HFFc6 (cell line): ENCODE data around the gene RER1. TPM values are rescaled to one million over a fixed set of nuclear protein-coding genes. Genes with fewer than 3 reads are reported as not detected.
"Not testable (repeated sequence)": the region's sequence is repeated elsewhere in the genome, so short reads cannot be mapped to it uniquely, and the experiment has no call there.

Source experiments
- DNase-seq: peaks from one replicate; pipeline ENCODE4 v3.0.0-alpha.2; 2018
- H3K27ac Mint-ChIP-seq: 2 replicates; pipeline ENCODE4 v1.8.0; 2020; ENCODE audit warnings: mild to moderate bottlenecking, mixed read lengths
- H3K27me3 Mint-ChIP-seq: 2 replicates; pipeline ENCODE4 v1.8.0; 2021; ENCODE audit warnings: mild to moderate bottlenecking, moderate library complexity, mixed read lengths; ENCODE audit not compliant: insufficient read depth
- H3K36me3 Mint-ChIP-seq: 2 replicates; pipeline ENCODE4 v1.8.0; 2021; ENCODE audit warnings: low read depth, mixed read lengths
- H3K4me1 Mint-ChIP-seq: 2 replicates; pipeline ENCODE4 v1.8.0; 2020; ENCODE audit warnings: low read depth, mixed read lengths
- H3K4me3 Mint-ChIP-seq: 2 replicates; pipeline ENCODE4 v1.8.0; 2020; ENCODE audit warnings: mild to moderate bottlenecking, moderate library complexity, mixed read lengths
- H3K9me3 Mint-ChIP-seq: 2 replicates; pipeline ENCODE4 v1.8.0; 2020; ENCODE audit warnings: mild to moderate bottlenecking, mixed read lengths
- total RNA-seq, 6 experiments: library from RNA; stranded (reverse); fragmentation: NEBNext Ultra II Directional; extraction: Animal tissue kit (Norgen Biotek cat#: 25700); gene quantifications; 2 replicates in 1 of 6; 3 replicates in 5 of 6; pipeline ENCODE4 v1.2.3, GENCODE V29; 2021
- TF ChIP-seq, protein P1 (sequence below): fragments of 200-600 bp; sonication (generic); IDR thresholded peaks from 2 replicates; pipeline ENCODE4 v1.5.0; 2021; ENCODE audit warnings: antibody characterized with exemption, mild to moderate bottlenecking

The RER1 gene
- total RNA-seq, 6 experiments from 2014 or later: 254 to 303 (median 283) TPM

GRCh38 chr1:2437617-2438016 is 46.0 kb downstream of the RER1 start:
- H3K27me3 Mint-ChIP-seq: peaks cover 26% of the 10 kb centered on the region
- no peaks in the 10 kb centered on the region for H3K36me3 Mint-ChIP-seq
- DNase-seq: no peak
- H3K4me1 Mint-ChIP-seq: no peaks in the 10 kb centered on the region
- H3K27ac Mint-ChIP-seq: no peak overlapping the region
- TF ChIP-seq, protein P1, sequence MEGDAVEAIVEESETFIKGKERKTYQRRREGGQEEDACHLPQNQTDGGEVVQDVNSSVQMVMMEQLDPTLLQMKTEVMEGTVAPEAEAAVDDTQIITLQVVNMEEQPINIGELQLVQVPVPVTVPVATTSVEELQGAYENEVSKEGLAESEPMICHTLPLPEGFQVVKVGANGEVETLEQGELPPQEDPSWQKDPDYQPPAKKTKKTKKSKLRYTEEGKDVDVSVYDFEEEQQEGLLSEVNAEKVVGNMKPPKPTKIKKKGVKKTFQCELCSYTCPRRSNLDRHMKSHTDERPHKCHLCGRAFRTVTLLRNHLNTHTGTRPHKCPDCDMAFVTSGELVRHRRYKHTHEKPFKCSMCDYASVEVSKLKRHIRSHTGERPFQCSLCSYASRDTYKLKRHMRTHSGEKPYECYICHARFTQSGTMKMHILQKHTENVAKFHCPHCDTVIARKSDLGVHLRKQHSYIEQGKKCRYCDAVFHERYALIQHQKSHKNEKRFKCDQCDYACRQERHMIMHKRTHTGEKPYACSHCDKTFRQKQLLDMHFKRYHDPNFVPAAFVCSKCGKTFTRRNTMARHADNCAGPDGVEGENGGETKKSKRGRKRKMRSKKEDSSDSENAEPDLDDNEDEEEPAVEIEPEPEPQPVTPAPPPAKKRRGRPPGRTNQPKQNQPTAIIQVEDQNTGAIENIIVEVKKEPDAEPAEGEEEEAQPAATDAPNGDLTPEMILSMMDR: no peak
- H3K4me3 Mint-ChIP-seq: no peak overlapping the region
- peaks cover 5% of the 10 kb centered on the region; the same call in 1 of the 2 replicates for H3K9me3 Mint-ChIP-seq

DNA sequence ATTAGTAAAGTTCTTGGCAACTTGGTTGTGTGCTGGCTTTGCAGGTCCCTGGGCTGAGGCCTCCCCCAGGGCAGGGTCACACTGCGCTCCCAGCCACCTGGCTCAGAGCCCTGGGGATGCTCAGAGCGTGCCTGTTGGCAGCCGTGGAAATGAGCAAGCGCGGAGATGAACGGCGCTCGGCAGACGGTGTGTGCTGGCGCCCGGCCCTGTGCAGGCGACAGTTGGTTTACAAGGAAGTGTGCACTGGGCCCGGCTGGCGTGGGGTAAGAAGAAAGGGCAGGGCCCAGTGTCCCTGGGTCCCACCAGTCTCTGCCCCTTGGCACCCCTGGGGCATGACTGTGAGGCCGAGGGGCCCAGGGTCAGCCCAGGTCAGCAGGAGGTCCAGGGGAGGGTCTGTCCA is 46.4 kb downstream of the RER1 start:
- peaks cover 26% of the 10 kb centered on the region for H3K27me3 Mint-ChIP-seq
- H3K4me1 Mint-ChIP-seq: no peaks in the 10 kb centered on the region
- H3K27ac Mint-ChIP-seq: no peak overlapping the region
- no peaks in the 10 kb centered on the region for H3K36me3 Mint-ChIP-seq
- no peak overlapping the region for H3K4me3 Mint-ChIP-seq
- H3K9me3 Mint-ChIP-seq: peaks cover 5% of the 10 kb centered on the region; the same call in 1 of the 2 replicates
- no peak for DNase-seq
- TF ChIP-seq, protein P1: no peak

GRCh38 chr1:2438641-2439040 is 47.0 kb downstream of the RER1 start:
- TF ChIP-seq, protein P1: no peak
- Mint-ChIP-seq H3K4me1 (no peaks in the 10 kb centered on the region), H3K27me3 (peaks cover 23% of the 10 kb centered on the region), H3K36me3 (no peaks in the 10 kb centered on the region), H3K27ac (no peak overlapping the region), H3K4me3 (no peak overlapping the region), H3K9me3 (peaks cover 5% of the 10 kb centered on the region; the same call in 1 of the 2 replicates)
- no peak for DNase-seq

DNA sequence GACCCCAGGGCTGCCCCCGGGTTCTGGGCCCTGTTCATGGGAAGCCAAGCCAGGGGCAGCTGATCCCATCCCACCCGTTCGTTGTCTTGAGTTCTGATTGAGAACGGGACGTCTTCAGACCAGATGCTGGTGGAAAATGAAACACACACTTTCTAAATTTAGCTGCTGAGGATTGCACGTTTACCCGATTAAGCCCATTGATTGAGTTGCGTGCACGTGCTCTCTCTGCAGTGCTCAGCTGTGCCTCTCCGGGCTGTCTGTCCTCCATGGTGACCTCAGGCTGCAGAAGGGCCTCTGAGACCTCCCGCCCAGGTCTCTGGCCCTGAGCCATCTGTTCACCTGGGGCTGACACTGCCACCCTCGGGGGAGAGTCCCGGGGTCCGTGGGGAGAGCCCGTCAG is 47.7 kb downstream of the RER1 start:
- Mint-ChIP-seq H3K36me3 (no peaks in the 10 kb centered on the region), H3K9me3 (peaks cover 5% of the 10 kb centered on the region; the same call in 1 of the 2 replicates), H3K27me3 (peaks cover 22% of the 10 kb centered on the region), H3K4me3 (no peak overlapping the region), H3K27ac (no peak overlapping the region), H3K4me1 (no peaks in the 10 kb centered on the region)
- TF ChIP-seq, protein P1: no peak
- no peak for DNase-seq

GRCh38 chr1:2440346-2440745 is 48.7 kb downstream of the RER1 start:
- not testable (repeated sequence) for H3K4me3 Mint-ChIP-seq, H3K4me1 Mint-ChIP-seq, H3K27ac Mint-ChIP-seq, H3K36me3 Mint-ChIP-seq, H3K9me3 Mint-ChIP-seq, DNase-seq
- H3K27me3 Mint-ChIP-seq: peaks cover 15% of the 10 kb centered on the region

DNA sequence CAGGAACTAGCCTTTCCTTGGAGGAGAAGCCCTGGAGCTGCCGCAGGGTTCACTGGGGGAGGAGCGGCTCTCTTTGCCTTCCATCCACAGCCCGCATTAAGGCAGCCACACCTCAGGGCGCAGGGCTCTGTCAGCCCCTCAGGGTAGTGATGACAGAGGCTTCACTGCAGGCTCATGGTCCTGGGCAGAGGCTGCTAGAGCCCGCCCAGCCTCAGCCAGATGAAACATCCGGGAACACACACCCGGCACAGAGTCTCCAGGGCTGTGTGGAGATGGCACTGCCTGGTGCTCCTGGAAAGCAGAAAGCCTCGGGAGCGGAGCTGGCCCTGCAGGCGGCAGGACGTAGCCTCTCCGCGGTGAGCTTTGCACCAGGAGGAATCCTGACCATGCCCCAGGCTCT is 50.1 kb downstream of the RER1 start:
- Mint-ChIP-seq H3K4me1 (no peaks in the 10 kb centered on the region), H3K4me3 (no peak overlapping the region), H3K27ac (no peak overlapping the region), H3K27me3 (peaks cover 13% of the 10 kb centered on the region), H3K9me3 (peaks cover 5% of the 10 kb centered on the region; the same call in 1 of the 2 replicates), H3K36me3 (no peaks in the 10 kb centered on the region)
- DNase-seq: no peak
- TF ChIP-seq, protein P1: no peak
